Endothelial cell of umbilical vein (primary cell): ENCODE measurements around the gene CEP250. TPM values are rescaled to one million over a fixed set of nuclear protein-coding genes. Genes with fewer than 3 reads are reported as not detected.

Experiments used
- BruUV-seq: library from RNA; stranded (reverse); fragments of 400-500 nt; replicated peaks from 2 replicates; lab custom pipeline; 2021; lab: Mats Ljungman, UMichigan
- CTCF ChIA-PET: fragments of 300-600, 350-600 bp; sonication (Branson Sonifier 250); formaldehyde crosslinking; loops from one replicate; lab custom pipeline; 2021; ENCODE audit warnings: antibody characterized with exemption, inconsistent platforms; lab: Charles Lee
- POLR2A ChIA-PET: fragments of 300-600, 350-600 bp; sonication (Branson Sonifier 250); formaldehyde crosslinking; loops from one replicate; lab custom pipeline; 2021; ENCODE audit warnings: antibody characterized with exemption, inconsistent platforms; lab: Charles Lee
- DNase-seq: peaks from one replicate; pipeline ENCODE4 v3.0.0-alpha.2; 2011; ENCODE audit warnings: low read depth, low spot score
- FAIRE-seq: peaks from 2 replicates; lab custom pipeline; 2011; peaks lifted over from hg19 to GRCh38; lab: Jason Lieb, UNC
- H2AFZ ChIP-seq: 2 replicates; pipeline ENCODE4 v1.6.0; 2012; ENCODE audit warnings: low read depth, low read length, control low read depth, inconsistent platforms
- H3K27ac ChIP-seq: 2 replicates; pipeline ENCODE4 v1.5.1; 2011; ENCODE audit warnings: low read depth, mild to moderate bottlenecking, control low read depth, low read length, moderate library complexity; ENCODE audit not compliant: insufficient read depth
- H3K27me3 ChIP-seq, 2 experiments: 2 replicates each; pipeline versions ENCODE4 v1.6.0 to v1.6.1; 2011; ENCODE audit warnings: low read length in 2 of 2, mixed read lengths in 1 of 2; ENCODE audit not compliant: control insufficient read depth in 2 of 2, insufficient read depth in 2 of 2
- H3K36me3 ChIP-seq, 2 experiments: 2 replicates in 1 of 2; 3 replicates in 1 of 2; pipeline ENCODE4 v1.5.1; 2011; ENCODE audit warnings: low read length in 2 of 2, mild to moderate bottlenecking in 1 of 2, moderate library complexity in 1 of 2; ENCODE audit not compliant: control insufficient read depth in 2 of 2, insufficient read depth in 2 of 2; ENCODE audit errors: extremely low read depth in 1 of 2
- H3K4me1 ChIP-seq: 3 replicates; pipeline ENCODE4 v1.5.1; 2011; ENCODE audit warnings: mild to moderate bottlenecking, low read length; ENCODE audit not compliant: control insufficient read depth, insufficient read depth; ENCODE audit errors: extremely low read depth
- H3K4me2 ChIP-seq: 2 replicates; pipeline ENCODE4 v1.6.1; 2011; ENCODE audit warnings: low read length, control low read depth, mixed read lengths; ENCODE audit not compliant: insufficient read depth
- H3K4me3 ChIP-seq, 3 experiments: fragments of 200-600 bp in 1 of 3; sonication (generic), shearing (Covaris generic) in 1 of 3; replicated peaks in 1 of 3; 2 replicates each; pipeline ENCODE4 v1.5.1; 2011 to 2016; ENCODE audit warnings: control low read depth in 3 of 3, low read length in 3 of 3, mild to moderate bottlenecking in 2 of 3, inconsistent platforms in 1 of 3, low read depth in 1 of 3, moderate library complexity in 1 of 3; ENCODE audit not compliant: insufficient read depth in 1 of 3
- H3K79me2 ChIP-seq: 2 replicates; pipeline ENCODE4 v1.6.0; 2012; ENCODE audit warnings: low read length, inconsistent platforms; ENCODE audit not compliant: control insufficient read depth, insufficient read depth
- H3K9ac ChIP-seq: replicated peaks from 2 replicates; pipeline ENCODE3; 2011; ENCODE audit warnings: low read length, control low read depth; ENCODE audit not compliant: insufficient read depth; ENCODE audit errors: extremely low read depth
- H3K9me1 ChIP-seq: replicated peaks from 3 replicates; pipeline ENCODE4 v1.6.0; 2011; ENCODE audit warnings: mild to moderate bottlenecking, low read length; ENCODE audit not compliant: control insufficient read depth, insufficient read depth; ENCODE audit errors: extremely low read depth
- H3K9me3 ChIP-seq: replicated peaks from 2 replicates; pipeline ENCODE4 v1.5.1; 2012; ENCODE audit warnings: low read length, inconsistent platforms; ENCODE audit not compliant: control insufficient read depth, insufficient read depth
- H4K20me1 ChIP-seq: replicated peaks from 2 replicates; pipeline ENCODE3; 2011; ENCODE audit warnings: mild to moderate bottlenecking, low read length; ENCODE audit not compliant: control insufficient read depth, insufficient read depth; ENCODE audit errors: extremely low read depth
- EZH2 ChIP-seq: IDR thresholded peaks from 2 replicates; pipeline ENCODE4 v1.6.1; 2012; ENCODE audit warnings: borderline replicate concordance, low read depth, mild to moderate bottlenecking, moderate library complexity, low read length, inconsistent platforms; ENCODE audit not compliant: severe bottlenecking
- FOS ChIP-seq: IDR thresholded peaks from 2 replicates; pipeline ENCODE4 v1.6.1; 2011; ENCODE audit warnings: mild to moderate bottlenecking, low read length, moderate library complexity, borderline replicate concordance; ENCODE audit not compliant: insufficient read depth
- GATA2 ChIP-seq: IDR thresholded peaks from 2 replicates; pipeline ENCODE4 v1.7.0; 2011; ENCODE audit warnings: low read depth, mild to moderate bottlenecking, moderate library complexity, mixed read lengths, low read length; ENCODE audit not compliant: insufficient read length, insufficient read depth
- JUN ChIP-seq: IDR thresholded peaks from 2 replicates; pipeline ENCODE4 v1.6.1; 2011; ENCODE audit warnings: borderline replicate concordance, low read depth; ENCODE audit not compliant: insufficient read length, insufficient read depth
- MYC ChIP-seq: IDR thresholded peaks from one replicate; pipeline ENCODE4 v1.6.1; 2011; ENCODE audit warnings: mild to moderate bottlenecking, low read depth, low read length
- POLR2A ChIP-seq: IDR thresholded peaks from 2 replicates; pipeline ENCODE4 v1.6.1; 2012; ENCODE audit warnings: low read depth, mild to moderate bottlenecking, control low read depth, low read length
- POLR2AphosphoS5 ChIP-seq: IDR thresholded peaks from 2 replicates; pipeline ENCODE4 v1.6.1; 2012; ENCODE audit warnings: low read depth, mild to moderate bottlenecking, control low read depth, low read length, moderate library complexity; ENCODE audit not compliant: insufficient read depth
- dilution Hi-C: fragments of 300-500 bp; cut with MboI; formaldehyde crosslinking; loops from one replicate; pipeline ENCODE4 v1.15.0; 2019; ENCODE audit warnings: low sequenced_read_pairs; ENCODE audit not compliant: extremely low pct_ligation_motif_present
- intact Hi-C: fragments of 100-400 bp; cut with micrococcal nuclease; formaldehyde crosslinking; loops from one replicate; pipeline ENCODE4 v1.10.0; 2022
- polyA plus RNA-seq, 4 experiments: library from polyadenylated mRNA; depleted of rRNA in 3 of 4; stranded (reverse) in 3 of 4; unstranded in 1 of 4; fragments of >200 nt; gene quantifications; 2 replicates each; pipeline versions ENCODE4 v1.2.1 to v1.2.3, GENCODE V29; 2011 to 2012; ENCODE audit warnings: missing spikeins in 1 of 4
- total RNA-seq: library from RNA; stranded (reverse); gene quantifications from 2 replicates; pipeline ENCODE4 v1.2.3, GENCODE V29; 2021
- TF ChIP-seq, protein P1 (sequence below): IDR thresholded peaks from 2 replicates; pipeline ENCODE4 v1.6.1; 2011; ENCODE audit not compliant: insufficient read depth, insufficient read length
- TF ChIP-seq, protein P2 (sequence below), 2 donors: IDR thresholded peaks; 1 replicate in 1 of 2; 2 replicates in 1 of 2; pipeline ENCODE4 v1.5.1; 2011; ENCODE audit warnings: low read length in 2 of 2, mild to moderate bottlenecking in 2 of 2, moderate library complexity in 2 of 2, control low read depth in 1 of 2, inconsistent platforms in 1 of 2, low read depth in 1 of 2; ENCODE audit not compliant: insufficient read depth in 1 of 2; ENCODE audit errors: extremely low read depth in 1 of 2

The CEP250 gene
- total and polyA plus RNA-seq, 2 donors (not counting 3 experiments of a cell fraction or from before 2014, with no cell fraction given), result 5.3 to 58.9 TPM

DNA sequence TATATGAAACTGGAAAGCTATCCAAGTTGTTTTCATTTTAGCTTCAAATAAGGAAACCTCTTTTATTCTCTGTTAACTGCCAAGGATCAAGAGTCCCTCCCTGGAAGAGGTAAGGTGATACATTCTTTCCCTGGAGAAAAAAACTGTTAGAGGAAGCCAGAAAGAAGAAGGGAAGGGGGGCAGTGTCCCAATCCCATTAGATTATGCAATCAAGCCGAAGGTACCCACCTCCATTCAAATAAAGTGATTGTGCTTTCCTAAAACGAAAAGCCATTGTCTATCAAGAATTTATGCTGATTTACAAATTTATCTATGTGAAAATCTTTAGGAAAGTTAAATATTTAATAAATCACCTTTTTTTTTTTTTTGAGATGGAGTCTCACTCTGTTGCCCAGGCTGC lies 34.1 kb upstream of the CEP250 start:
- no peaks in the 10 kb centered on the region for H3K9me3 ChIP-seq
- no peak overlapping the region for H2AFZ ChIP-seq
- DNase-seq, result no peak
- dilution Hi-C loops, result no loop called here
- H4K20me1 ChIP-seq, result no peaks in the 10 kb centered on the region
- no peaks in the 10 kb centered on the region for H3K36me3 ChIP-seq
- no peak overlapping the region for H3K27ac ChIP-seq
- H3K4me1 ChIP-seq, result no peaks in the 10 kb centered on the region
- peaks cover 0 to 2% of the 10 kb centered on the region in 2 experiments for H3K27me3 ChIP-seq
- H3K79me2 ChIP-seq, result no peaks in the 10 kb centered on the region
- no peak overlapping the region for H3K4me2 ChIP-seq
- POLR2A ChIA-PET, result no interaction called here
- no peak for FAIRE-seq
- BruUV-seq, result no TSS peak
- TF ChIP-seq MYC (no peak), FOS (no peak), JUN (no peak), POLR2A (no peak), GATA2 (no peak), EZH2 (no peak), POLR2AphosphoS5 (no peak)
- TF ChIP-seq, protein P1, sequence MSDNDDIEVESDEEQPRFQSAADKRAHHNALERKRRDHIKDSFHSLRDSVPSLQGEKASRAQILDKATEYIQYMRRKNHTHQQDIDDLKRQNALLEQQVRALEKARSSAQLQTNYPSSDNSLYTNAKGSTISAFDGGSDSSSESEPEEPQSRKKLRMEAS, result no peak
- TF ChIP-seq, protein P2, sequence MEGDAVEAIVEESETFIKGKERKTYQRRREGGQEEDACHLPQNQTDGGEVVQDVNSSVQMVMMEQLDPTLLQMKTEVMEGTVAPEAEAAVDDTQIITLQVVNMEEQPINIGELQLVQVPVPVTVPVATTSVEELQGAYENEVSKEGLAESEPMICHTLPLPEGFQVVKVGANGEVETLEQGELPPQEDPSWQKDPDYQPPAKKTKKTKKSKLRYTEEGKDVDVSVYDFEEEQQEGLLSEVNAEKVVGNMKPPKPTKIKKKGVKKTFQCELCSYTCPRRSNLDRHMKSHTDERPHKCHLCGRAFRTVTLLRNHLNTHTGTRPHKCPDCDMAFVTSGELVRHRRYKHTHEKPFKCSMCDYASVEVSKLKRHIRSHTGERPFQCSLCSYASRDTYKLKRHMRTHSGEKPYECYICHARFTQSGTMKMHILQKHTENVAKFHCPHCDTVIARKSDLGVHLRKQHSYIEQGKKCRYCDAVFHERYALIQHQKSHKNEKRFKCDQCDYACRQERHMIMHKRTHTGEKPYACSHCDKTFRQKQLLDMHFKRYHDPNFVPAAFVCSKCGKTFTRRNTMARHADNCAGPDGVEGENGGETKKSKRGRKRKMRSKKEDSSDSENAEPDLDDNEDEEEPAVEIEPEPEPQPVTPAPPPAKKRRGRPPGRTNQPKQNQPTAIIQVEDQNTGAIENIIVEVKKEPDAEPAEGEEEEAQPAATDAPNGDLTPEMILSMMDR (IDR thresholded peaks at IDR 0.05; ENCODE audit: extremely low read depth in 1 of 2, insufficient read depth in 1 of 2, low read depth in 1 of 2, low read length in 2 of 2), result no peak
- CTCF ChIA-PET, result no interaction called here
- intact Hi-C loops, result no loop called here
- no peaks in the 10 kb centered on the region for H3K9me1 ChIP-seq
- H3K4me3 ChIP-seq, result no peak overlapping the region
- no peak overlapping the region for H3K9ac ChIP-seq
